ENCODE measurements around the gene CDC42EP2.

Gene CDC42EP2

GRCh38 chr11:65354265-65355012 lies 39.8 kb downstream of the CDC42EP2 start, which contains the start of gene TIGD3:
TIGD3 (plus strand) TSS chr11:65354751; CDS start chr11:65355809, 1,058 bp downstream.
- in situ Hi-C loops (cut with HindIII; ENCODE audit: low sequenced_read_pairs) = no loop called here
- peak; percentile 78 for DNase-seq (ENCODE audit: low read depth)
- peak within 1 kb of the TSS; percentile 48 for H3K4me3 ChIP-seq (ENCODE audit: low read depth, low read length)
- no peak for TF ChIP-seq CTCF (IDR thresholded peaks at IDR 0.05; ENCODE audit: low read depth, low read length, missing control alignments)

GRCh38 chr11:65355013-65355775 lies 40.5 kb downstream of the CDC42EP2 start:
- no peak for DNase-seq (ENCODE audit: low read depth)

GRCh38 chr11:65355776-65356393 lies 41.2 kb downstream of the CDC42EP2 start:
- H3K4me3 ChIP-seq (ENCODE audit: low read depth, low read length) = peak overlapping the region; percentile 21
- TF ChIP-seq CTCF (IDR thresholded peaks at IDR 0.05; ENCODE audit: low read depth, low read length, missing control alignments) = no peak
- in situ Hi-C loops (cut with HindIII; ENCODE audit: low sequenced_read_pairs) = no loop called here
- DNase-seq (ENCODE audit: low read depth) = no peak

More at GRCh38 chr11:65355013-65355775, 40.5 kb downstream of the CDC42EP2 start:
- no peak for TF ChIP-seq CTCF (IDR thresholded peaks at IDR 0.05; ENCODE audit: low read depth, low read length, missing control alignments)
- in situ Hi-C loops (cut with HindIII; ENCODE audit: low sequenced_read_pairs) = no loop called here
- H3K4me3 ChIP-seq (ENCODE audit: low read depth, low read length) = peak overlapping the region; percentile 48

GRCh38 chr11:65356394-65356972 lies 41.8 kb downstream of the CDC42EP2 start:
- no peak overlapping the region for H3K4me3 ChIP-seq (ENCODE audit: low read depth, low read length)
- TF ChIP-seq CTCF (IDR thresholded peaks at IDR 0.05; ENCODE audit: low read depth, low read length, missing control alignments) = no peak
- DNase-seq (ENCODE audit: low read depth) = no peak
- in situ Hi-C loops (cut with HindIII; ENCODE audit: low sequenced_read_pairs) = no loop called here

GRCh38 chr11:65357856-65358356 lies 43.2 kb downstream of the CDC42EP2 start:
- DNase-seq (ENCODE audit: low read depth) = no peak
- TF ChIP-seq CTCF (IDR thresholded peaks at IDR 0.05; ENCODE audit: low read depth, low read length, missing control alignments) = no peak
- H3K4me3 ChIP-seq (ENCODE audit: low read depth, low read length) = no peak overlapping the region
- in situ Hi-C loops (cut with HindIII; ENCODE audit: low sequenced_read_pairs) = no loop called here
